Mesothelial cell of epicardium (in vitro differentiated cells): ENCODE results near the gene PRSS57. TPM values are rescaled to one million over a fixed set of nuclear protein-coding genes. Genes with fewer than 3 reads are reported as not detected.

Experiments used
- DNase-seq, 2 experiments: peaks; one replicate each; pipeline ENCODE4 v3.0.0; 2021; ENCODE audit warnings: low spot score in 2 of 2; ENCODE audit not compliant: unreplicated experiment in 2 of 2
- H3K27ac Mint-ChIP-seq: 2 replicates; pipeline ENCODE4 v1.8.0; 2021; ENCODE audit warnings: mixed read lengths
- H3K27me3 Mint-ChIP-seq: 2 replicates; pipeline ENCODE4 v1.8.0; 2021; ENCODE audit warnings: low read depth, mixed read lengths
- H3K36me3 Mint-ChIP-seq: 2 replicates; pipeline ENCODE4 v1.8.0; 2021; ENCODE audit warnings: mixed read lengths
- H3K4me1 Mint-ChIP-seq: 2 replicates; pipeline ENCODE4 v1.8.0; 2021; ENCODE audit warnings: mixed read lengths
- H3K4me3 Mint-ChIP-seq: 2 replicates; pipeline ENCODE4 v1.8.0; 2021; ENCODE audit warnings: mild to moderate bottlenecking, moderate library complexity, mixed read lengths
- H3K9me3 Mint-ChIP-seq: 2 replicates; pipeline ENCODE4 v1.8.0; 2021; ENCODE audit warnings: mixed read lengths
- total RNA-seq: library from RNA; stranded (reverse); gene quantifications from 3 replicates; pipeline ENCODE4 v1.2.1, GENCODE V29; 2021
- TF ChIP-seq, protein P1 (sequence below): fragments of 200-600 bp; sonication (generic); IDR thresholded peaks from one replicate; pipeline ENCODE4 v1.5.0; 2021; ENCODE audit warnings: antibody characterized with exemption; ENCODE audit not compliant: unreplicated experiment

The PRSS57 gene
- total RNA-seq, 1 donor from 2014 or later, result not detected

DNA sequence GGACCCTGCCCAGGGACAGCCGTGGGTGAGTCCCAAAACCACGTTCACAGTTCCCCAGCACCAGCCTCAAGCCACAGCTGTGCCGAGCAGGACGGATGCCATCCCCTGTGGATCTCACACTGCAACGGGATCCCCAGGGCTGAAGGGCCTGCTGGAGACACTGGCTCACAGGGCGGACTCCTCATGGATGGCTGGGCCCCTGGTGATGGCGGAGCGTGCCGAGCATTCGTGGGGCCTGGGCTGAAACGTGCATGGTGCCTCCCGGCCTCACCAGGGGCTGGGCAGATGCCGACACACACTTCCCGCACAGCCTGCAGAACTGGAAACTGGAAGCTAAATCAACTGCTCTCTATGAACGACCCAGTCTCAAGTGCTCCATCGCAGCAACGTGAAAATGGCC, 41.8 kb downstream of the PRSS57 start:
- Mint-ChIP-seq H3K27me3 (no peaks in the 10 kb centered on the region), H3K4me1 (no peaks in the 10 kb centered on the region), H3K4me3 (no peak overlapping the region), H3K27ac (no peak overlapping the region), H3K36me3 (no peaks in the 10 kb centered on the region), H3K9me3 (no peaks in the 10 kb centered on the region)
- no peak for DNase-seq
- TF ChIP-seq, protein P1, sequence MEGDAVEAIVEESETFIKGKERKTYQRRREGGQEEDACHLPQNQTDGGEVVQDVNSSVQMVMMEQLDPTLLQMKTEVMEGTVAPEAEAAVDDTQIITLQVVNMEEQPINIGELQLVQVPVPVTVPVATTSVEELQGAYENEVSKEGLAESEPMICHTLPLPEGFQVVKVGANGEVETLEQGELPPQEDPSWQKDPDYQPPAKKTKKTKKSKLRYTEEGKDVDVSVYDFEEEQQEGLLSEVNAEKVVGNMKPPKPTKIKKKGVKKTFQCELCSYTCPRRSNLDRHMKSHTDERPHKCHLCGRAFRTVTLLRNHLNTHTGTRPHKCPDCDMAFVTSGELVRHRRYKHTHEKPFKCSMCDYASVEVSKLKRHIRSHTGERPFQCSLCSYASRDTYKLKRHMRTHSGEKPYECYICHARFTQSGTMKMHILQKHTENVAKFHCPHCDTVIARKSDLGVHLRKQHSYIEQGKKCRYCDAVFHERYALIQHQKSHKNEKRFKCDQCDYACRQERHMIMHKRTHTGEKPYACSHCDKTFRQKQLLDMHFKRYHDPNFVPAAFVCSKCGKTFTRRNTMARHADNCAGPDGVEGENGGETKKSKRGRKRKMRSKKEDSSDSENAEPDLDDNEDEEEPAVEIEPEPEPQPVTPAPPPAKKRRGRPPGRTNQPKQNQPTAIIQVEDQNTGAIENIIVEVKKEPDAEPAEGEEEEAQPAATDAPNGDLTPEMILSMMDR, result no peak

DNA sequence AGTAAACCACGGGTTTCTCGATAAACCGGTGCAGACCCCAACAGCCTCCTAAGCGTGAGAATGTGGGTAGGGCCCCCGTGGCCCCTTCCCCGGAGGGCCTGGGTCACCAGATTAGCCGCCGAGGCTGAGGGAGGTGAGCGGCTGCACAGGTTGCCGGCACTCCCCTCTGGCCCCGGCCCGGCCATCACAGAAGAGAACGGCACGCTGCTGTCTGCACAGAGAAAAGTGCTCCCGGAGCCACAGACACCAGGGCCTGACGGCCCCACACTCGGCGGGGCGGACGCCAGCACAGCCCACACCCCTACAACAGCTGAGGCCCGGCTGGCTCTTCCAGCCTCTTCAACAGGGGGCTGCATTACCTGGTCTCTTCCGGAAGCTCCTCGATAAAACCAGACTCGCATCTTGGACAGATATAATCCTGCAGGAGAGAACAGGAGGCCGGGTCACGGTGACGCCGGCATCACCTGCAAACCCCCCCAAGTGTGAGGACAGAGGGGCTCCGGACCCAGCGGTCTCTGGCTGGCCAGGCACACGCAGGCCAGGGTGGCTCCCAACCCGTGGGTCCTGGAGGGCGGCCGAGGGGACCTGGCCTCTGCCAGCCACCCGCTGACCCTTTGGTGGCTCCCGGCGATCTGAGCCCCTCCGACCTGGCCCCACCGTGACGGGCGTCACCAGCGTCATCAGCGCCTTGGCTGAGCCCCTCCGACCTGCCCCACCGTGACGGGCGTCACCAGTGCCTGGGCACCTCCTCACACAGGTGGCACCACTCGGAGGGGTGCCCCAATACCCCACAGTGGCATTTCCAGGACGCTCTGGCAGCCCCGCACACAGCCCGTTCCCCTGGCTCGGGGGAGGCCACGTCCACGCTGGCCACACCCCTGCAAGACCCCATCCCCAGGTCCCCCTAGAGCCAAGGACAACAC, 42.5 kb downstream of the PRSS57 start:
- H3K9me3 Mint-ChIP-seq, result no peaks in the 10 kb centered on the region

DNA sequence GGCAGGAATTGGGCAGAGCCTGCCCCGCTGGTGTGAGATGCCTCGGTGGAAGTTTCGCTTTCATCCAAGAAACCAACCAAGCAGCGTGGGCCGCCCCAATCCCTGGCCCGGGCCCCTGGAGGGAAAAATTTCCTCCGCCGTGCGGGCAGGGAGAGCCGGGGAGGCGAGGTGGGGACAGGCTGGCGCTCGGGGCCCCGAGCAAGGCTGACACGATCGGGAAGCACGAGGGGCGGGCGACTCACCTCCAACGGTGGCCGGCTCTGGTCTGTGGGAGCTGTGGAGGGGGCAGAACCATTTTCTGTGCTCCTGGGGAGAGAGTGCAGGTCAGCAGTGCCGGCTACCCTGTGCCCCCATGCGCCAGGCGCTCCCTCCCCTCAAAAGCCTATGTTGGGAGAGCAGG, 43.3 kb downstream of the PRSS57 start:
- H3K27ac Mint-ChIP-seq, result no peak overlapping the region
- no peaks in the 10 kb centered on the region for H3K4me1 Mint-ChIP-seq

More for the DNA sequence above, 42.5 kb downstream of the PRSS57 start:
- Mint-ChIP-seq H3K4me3 (no peak overlapping the region), H3K4me1 (no peaks in the 10 kb centered on the region), H3K27ac (no peak overlapping the region), H3K36me3 (peaks cover 2% of the 10 kb centered on the region), H3K27me3 (no peaks in the 10 kb centered on the region)
- no peak for DNase-seq
- TF ChIP-seq, protein P1, result no peak

DNA sequence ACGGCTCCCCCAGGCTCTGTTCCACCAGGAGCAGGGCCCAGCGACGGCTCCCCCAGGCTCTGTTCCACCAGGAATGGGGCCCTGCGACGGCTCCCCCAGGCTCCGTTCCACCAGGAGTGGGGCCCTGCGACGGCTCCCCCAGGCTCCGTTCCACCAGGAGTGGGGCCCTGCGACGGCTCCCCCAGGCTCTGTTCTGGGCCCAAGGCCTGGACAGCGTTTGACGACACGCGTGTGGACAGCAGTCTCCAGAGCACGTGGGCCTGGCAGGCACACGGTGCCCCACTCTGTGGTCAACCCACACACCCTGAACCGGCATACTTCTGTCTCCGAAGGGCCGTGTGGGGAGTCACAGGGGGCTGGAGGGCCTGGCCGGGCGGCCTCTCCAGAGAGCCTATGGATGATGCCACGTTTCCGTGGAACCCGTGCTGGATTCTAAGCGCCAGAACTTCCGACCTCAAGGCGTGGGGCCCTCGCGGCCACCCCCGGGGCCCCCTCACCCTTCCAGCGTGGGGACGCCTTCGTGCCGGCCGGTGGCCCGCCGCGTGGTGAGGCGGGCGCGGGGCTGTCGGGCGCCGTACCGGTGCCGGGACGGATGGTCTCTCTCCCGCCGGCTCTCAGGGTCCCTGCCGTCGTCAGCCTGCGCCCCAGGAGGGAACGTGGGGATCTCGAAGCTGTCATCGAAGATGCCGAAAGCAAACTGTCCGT, 44.0 kb downstream of the PRSS57 start:
- no peaks in the 10 kb centered on the region for H3K4me1 Mint-ChIP-seq
- no peak overlapping the region for H3K27ac Mint-ChIP-seq
- peaks cover 2% of the 10 kb centered on the region for H3K36me3 Mint-ChIP-seq
- H3K4me3 Mint-ChIP-seq, result no peak overlapping the region
- H3K27me3 Mint-ChIP-seq, result no peaks in the 10 kb centered on the region
- H3K9me3 Mint-ChIP-seq, result no peaks in the 10 kb centered on the region
- TF ChIP-seq, protein P1, result no peak
- DNase-seq, result no peak

More for the DNA sequence above, 43.3 kb downstream of the PRSS57 start:
- Mint-ChIP-seq H3K36me3 (peaks cover 2% of the 10 kb centered on the region), H3K9me3 (no peaks in the 10 kb centered on the region), H3K4me3 (no peak overlapping the region), H3K27me3 (no peaks in the 10 kb centered on the region)
- DNase-seq, result no peak
- TF ChIP-seq, protein P1, result no peak

DNA sequence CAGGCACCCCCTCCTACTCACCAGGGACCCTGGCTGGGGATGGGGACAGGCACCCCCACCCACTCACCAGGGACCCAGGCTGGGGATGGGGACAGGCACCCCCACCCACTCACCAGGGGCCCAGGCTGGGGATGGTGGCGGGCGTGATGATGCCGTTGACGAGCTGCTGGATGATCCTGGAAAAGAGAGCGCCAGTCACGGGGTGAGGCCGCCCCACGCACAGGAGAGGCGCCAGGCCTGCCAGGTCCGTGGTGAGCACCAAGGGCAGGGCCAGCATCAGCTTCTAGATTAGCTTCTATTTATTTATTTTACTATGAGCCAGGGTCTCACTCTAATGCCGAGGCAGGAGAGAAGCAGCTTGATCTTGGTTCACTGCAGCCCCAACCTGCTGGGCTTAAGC, 45.1 kb downstream of the PRSS57 start:
- H3K36me3 Mint-ChIP-seq, result peaks cover 6% of the 10 kb centered on the region
- no peak for DNase-seq
- H3K9me3 Mint-ChIP-seq, result no peaks in the 10 kb centered on the region
- H3K27me3 Mint-ChIP-seq, result no peaks in the 10 kb centered on the region
- no peak overlapping the region for H3K27ac Mint-ChIP-seq
- TF ChIP-seq, protein P1, result no peak
- no peak overlapping the region for H3K4me3 Mint-ChIP-seq
- no peaks in the 10 kb centered on the region for H3K4me1 Mint-ChIP-seq
